GM13976 (cell line): Measurements from ENCODE around the gene KIAA1328.

ENCODE experiments used
- DNase-seq: peaks from one replicate; pipeline ENCODE4 v3.0.0; 2012; ENCODE audit warnings: low spot score
- in situ Hi-C: fragments of 300-500 bp; cut with MboI; formaldehyde crosslinking; loops from one replicate; pipeline ENCODE4 v1.12.0; 2022; ENCODE audit warnings: low sequenced_read_pairs, mixed read lengths, inconsistent platforms; ENCODE audit not compliant: unreplicated experiment
- TF ChIP-seq, protein P1 (sequence below): IDR thresholded peaks from 2 replicates; pipeline ENCODE4 v1.5.1; 2012; ENCODE audit warnings: borderline replicate concordance, mild to moderate bottlenecking; ENCODE audit not compliant: insufficient read depth; ENCODE audit errors: extremely low read depth, missing control alignments, control extremely low read depth

Gene KIAA1328

DNA sequence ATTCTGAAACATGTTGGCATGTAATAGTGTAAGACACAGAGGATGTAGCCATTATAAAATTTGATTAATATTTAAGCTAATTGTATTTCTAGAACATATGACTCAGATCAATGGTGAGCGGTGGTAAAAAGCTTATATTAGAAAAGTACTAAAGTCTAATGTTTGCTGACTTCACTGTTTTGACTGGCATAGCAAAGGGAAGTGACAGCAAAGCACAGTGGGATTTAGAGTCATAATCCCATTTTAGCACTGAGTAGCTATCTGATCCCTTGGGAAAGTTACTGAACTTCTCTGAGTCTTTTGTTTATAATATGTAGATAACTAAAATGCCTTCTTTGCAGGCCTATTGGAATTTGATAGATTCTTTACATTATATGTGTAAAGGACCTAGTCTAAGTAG lies 60.4 kb downstream of the KIAA1328 start:
- TF ChIP-seq, protein P1, sequence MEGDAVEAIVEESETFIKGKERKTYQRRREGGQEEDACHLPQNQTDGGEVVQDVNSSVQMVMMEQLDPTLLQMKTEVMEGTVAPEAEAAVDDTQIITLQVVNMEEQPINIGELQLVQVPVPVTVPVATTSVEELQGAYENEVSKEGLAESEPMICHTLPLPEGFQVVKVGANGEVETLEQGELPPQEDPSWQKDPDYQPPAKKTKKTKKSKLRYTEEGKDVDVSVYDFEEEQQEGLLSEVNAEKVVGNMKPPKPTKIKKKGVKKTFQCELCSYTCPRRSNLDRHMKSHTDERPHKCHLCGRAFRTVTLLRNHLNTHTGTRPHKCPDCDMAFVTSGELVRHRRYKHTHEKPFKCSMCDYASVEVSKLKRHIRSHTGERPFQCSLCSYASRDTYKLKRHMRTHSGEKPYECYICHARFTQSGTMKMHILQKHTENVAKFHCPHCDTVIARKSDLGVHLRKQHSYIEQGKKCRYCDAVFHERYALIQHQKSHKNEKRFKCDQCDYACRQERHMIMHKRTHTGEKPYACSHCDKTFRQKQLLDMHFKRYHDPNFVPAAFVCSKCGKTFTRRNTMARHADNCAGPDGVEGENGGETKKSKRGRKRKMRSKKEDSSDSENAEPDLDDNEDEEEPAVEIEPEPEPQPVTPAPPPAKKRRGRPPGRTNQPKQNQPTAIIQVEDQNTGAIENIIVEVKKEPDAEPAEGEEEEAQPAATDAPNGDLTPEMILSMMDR, result no peak
- in situ Hi-C loops, result no loop called here
- no peak for DNase-seq

DNA sequence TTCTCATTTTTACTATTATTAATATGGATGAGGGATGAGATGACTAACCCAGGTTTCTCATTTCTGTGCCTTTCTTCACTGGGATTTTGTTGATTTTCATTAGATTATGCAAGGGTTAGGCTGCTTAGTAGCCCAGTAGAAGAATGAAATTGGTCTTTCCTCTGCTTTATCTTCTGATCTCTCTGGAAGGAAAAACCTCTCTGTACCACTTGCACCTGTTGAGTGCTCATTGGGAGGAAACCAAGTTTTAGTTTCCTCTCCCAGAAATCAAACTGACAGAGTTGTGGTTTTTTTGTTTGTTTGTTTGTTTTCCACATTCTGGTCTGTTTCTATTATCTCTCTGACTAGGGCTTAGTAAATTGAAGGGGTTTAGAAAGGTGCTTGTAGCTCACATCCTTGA lies 60.8 kb downstream of the KIAA1328 start:
- DNase-seq, result no peak
- TF ChIP-seq, protein P1, result no peak
- in situ Hi-C loops, result no loop called here

DNA sequence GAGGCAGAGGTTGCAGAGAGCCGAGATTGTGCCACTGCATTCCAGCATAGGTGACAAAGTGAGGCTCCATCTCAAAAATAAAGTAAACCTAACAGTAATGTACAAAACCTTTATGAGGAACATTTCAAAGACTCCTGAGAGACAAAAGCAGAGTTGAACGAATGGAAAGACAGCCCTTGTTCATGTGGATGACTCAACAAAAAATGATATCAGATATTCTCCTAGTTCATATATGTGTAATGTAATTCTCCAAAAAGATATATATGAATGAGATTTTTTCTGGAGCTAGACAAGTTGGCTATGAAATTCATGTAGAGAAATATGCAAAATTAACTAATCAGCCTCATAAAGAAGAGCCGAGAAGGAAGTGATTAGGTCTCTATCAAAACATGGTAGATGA lies 61.7 kb downstream of the KIAA1328 start:
- TF ChIP-seq, protein P1, result no peak
- in situ Hi-C loops, result no loop called here
- DNase-seq, result no peak

DNA sequence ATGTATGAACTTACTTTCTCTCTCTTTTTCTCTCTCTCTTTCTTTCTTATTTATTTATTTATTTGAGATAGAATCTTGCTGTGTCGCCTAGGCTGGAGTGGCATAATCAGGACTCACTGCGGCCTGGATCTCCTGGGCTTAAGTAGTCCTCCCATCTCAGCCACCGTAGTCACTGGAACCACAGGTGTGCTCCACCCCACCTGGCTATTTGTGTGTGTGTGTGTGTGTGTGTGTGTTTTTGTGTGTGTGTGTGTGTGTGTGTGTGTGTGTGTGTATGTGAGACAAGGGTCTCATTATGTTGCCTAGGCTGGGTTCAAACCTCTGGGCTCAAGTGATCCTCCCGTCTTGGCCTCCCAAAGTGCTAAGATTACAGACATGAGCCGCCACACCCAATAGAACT lies 64.3 kb downstream of the KIAA1328 start:
- in situ Hi-C loops, result no loop called here
- DNase-seq, result no peak
- TF ChIP-seq, protein P1, result no peak

DNA sequence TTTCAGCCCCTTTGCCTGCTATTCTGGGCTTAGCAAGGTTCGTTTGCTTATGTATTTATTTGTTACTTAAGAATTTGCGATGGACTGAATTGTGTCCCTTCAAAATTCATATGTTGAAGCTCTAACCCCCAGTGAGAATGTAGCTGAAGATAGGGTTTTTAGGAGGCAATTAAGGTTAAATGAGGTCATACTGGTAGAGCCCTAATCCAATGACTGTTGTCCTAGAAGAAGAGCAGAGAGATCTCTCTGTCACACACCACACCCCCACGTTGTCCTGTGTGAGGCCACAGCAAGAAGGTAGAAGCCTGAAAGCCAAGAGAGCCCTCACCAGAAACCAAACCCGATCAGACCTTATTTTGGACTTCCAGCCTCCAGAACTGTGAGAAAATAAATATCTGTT lies 66.7 kb downstream of the KIAA1328 start:
- TF ChIP-seq, protein P1, result no peak
- in situ Hi-C loops, result no loop called here
- DNase-seq, result no peak

DNA sequence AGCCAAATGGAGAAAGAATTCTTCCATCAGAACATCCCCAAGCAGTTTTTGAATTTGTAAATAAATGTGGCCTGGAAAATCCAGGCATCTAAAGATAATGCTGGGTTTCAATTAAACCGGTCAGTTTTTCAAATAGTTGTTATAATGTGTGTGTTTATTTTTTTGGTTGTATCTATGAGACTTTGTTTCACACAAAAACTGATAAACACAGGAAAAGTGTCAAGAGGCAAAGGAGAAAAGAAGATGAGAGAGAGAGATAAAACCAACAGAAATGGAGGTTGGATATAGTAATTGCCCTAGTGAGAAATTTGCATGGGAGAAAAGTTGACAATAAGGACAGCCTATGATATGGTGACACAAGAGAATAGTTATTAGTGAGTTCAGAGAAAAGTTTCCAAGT lies 68.3 kb downstream of the KIAA1328 start:
- TF ChIP-seq, protein P1, result no peak
- no peak for DNase-seq
- in situ Hi-C loops, result no loop called here

DNA sequence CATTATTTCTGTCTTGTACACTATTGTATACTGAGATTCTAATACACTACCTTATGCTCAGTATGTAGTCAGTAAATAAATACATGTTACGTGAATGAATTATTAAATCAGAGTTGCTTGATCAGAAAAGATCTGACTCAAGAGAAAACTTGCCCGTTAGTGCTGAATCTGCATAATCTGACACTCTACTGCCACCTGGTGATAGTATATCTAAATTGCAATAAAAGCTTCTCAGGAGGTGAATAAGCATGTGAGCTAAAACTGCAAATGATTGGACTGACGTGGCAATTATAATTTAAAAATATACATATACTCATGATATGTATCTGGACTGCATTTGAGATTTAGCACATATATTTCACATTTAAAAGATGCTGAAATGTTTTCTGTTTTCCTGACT lies 70.4 kb downstream of the KIAA1328 start:
- DNase-seq, result no peak
- in situ Hi-C loops, result no loop called here
- TF ChIP-seq, protein P1, result no peak
